Measurements from ENCODE around the gene EFS. TPM values are rescaled to one million over a fixed set of nuclear protein-coding genes. Genes with fewer than 3 reads are reported as not detected.

EFS gene
- total and polyA plus RNA-seq, 2 of the 8 experiments (the other 6 are each of a cell fraction or from before 2014, with no cell fraction given), result 27.8 to 28.6 TPM

DNA sequence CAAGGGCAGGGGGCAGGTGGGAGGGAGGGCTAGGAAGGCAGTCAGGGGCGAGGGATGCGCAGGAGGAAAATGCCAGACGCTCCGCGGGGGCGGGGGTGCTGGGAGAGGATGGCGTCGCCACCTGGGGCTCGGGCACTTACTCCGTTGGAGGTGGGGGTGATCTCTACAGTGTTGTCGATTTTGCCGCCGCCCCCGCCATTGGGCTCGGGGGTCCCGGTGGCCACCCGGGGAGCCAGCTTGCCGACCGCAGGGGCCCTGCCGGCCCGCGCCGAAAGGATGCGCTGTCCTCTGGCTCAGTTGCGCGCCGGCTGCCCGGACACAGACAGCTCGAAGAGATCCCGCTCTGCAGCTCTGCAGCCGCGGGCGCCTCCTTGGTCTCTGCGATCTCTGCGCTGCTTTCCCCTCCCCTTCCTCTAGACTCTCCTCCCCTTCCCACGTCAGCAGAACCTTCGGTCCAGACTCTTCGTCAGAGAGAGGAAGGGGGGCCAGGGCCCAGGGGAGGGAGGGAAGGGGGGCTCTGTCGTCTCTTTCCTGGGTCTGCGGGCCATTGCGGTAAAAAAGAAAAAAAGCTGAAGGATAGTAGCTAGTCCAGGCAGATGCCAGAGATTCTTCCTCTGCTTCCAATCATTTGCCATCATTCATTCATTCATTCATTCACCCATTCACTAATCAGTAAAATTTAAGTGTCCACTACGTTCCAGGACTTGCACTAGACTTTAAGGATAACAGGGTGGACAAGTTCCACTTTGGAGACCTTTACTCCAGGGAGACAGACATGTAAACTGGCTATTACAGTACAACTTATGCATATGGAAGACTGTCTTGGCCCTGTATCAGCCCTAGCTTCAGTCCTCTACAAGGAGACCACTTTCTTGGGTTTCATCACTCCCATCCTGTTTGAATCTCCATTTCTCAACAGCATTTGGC is 12.2 kb downstream of the EFS start, which contains the start of gene SLC22A17 (continued):
- TF ChIP-seq GABPA (IDR thresholded peaks at IDR 0.05; ENCODE audit: borderline replicate concordance, insufficient read depth, low read length) (no peak), CHD1 (IDR thresholded peaks at IDR 0.05; ENCODE audit: low read depth, low read length) (no peak), NRF1 (IDR thresholded peaks at IDR 0.05; ENCODE audit: low read depth, low read length) (no peak), EZH2 (IDR thresholded peaks at IDR 0.05; ENCODE audit: low read depth, low read length, severe bottlenecking) (no peak), JUN (IDR thresholded peaks at IDR 0.05; ENCODE audit: low read depth, low read length) (no peak), KDM4A (IDR thresholded peaks at IDR 0.05; ENCODE audit: low read depth, low read length, severe bottlenecking) (peak; percentile 17), KDM1A (IDR thresholded peaks at IDR 0.05; ENCODE audit: borderline replicate concordance, low read length) (no peak), CBX8 (IDR thresholded peaks at IDR 0.05; ENCODE audit: borderline replicate concordance, low read depth, low read length) (no peak), TAF1 (IDR thresholded peaks at IDR 0.05; ENCODE audit: low read depth, low read length) (peak; percentile 85), CHD2 (IDR thresholded peaks at IDR 0.05; ENCODE audit: low read length) (no peak), BRCA1 (IDR thresholded peaks at IDR 0.05; ENCODE audit: low read depth, low read length) (no peak), POLR2A (IDR thresholded peaks at IDR 0.05; ENCODE audit: control extremely low read depth in 1 of 2, low read depth in 2 of 2, low read length in 2 of 2) (peak; percentile 36 to 91), SIN3A (conservative IDR thresholded peaks at IDR 0.05 in 1 of 2, IDR thresholded peaks at IDR 0.05 in 1 of 2; ENCODE audit: low read depth in 1 of 2, low read length in 2 of 2) (peak; percentile 57 to 62; a peak in 2 of 4 replicates), SRF (IDR thresholded peaks at IDR 0.05; ENCODE audit: low read depth, low read length) (no peak), SUZ12 (IDR thresholded peaks at IDR 0.05; ENCODE audit: low read length) (no peak), KDM5A (IDR thresholded peaks at IDR 0.05; ENCODE audit: low read length) (no peak), RAD21 (IDR thresholded peaks at IDR 0.05 in 1 of 2, conservative IDR thresholded peaks at IDR 0.05 in 1 of 2; ENCODE audit: low read depth in 2 of 2, low read length in 2 of 2) (peak in 1 of 2 experiments; percentile 16; a peak in 1 of 4 replicates), TCF12 (IDR thresholded peaks at IDR 0.05; ENCODE audit: low read depth, low read length) (no peak), SP4 (IDR thresholded peaks at IDR 0.05; ENCODE audit: low read length) (no peak), SIX5 (IDR thresholded peaks at IDR 0.05; ENCODE audit: low read depth, low read length) (no peak)
- TF ChIP-seq, protein P1, sequence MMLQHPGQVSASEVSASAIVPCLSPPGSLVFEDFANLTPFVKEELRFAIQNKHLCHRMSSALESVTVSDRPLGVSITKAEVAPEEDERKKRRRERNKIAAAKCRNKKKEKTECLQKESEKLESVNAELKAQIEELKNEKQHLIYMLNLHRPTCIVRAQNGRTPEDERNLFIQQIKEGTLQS (IDR thresholded peaks at IDR 0.05; ENCODE audit: insufficient read depth, low read depth, low read length), result no peak
- TF ChIP-seq, protein P2, sequence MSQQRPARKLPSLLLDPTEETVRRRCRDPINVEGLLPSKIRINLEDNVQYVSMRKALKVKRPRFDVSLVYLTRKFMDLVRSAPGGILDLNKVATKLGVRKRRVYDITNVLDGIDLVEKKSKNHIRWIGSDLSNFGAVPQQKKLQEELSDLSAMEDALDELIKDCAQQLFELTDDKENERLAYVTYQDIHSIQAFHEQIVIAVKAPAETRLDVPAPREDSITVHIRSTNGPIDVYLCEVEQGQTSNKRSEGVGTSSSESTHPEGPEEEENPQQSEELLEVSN (IDR thresholded peaks at IDR 0.05), result no peak
